ENCODE data around the gene CMTM4. TPM values are rescaled to one million over a fixed set of nuclear protein-coding genes. Genes with fewer than 3 reads are reported as not detected.
A peak's percentile ranks its signal among the peaks of the same experiment; 100 is the strongest.
"Not testable (repeated sequence)": the region's sequence is repeated elsewhere in the genome, so short reads cannot be mapped to it uniquely, and the experiment has no call there.

Gene CMTM4
- total RNA-seq, 2 experiments from 2014 or later, result 4.6 to 4.7 TPM

DNA sequence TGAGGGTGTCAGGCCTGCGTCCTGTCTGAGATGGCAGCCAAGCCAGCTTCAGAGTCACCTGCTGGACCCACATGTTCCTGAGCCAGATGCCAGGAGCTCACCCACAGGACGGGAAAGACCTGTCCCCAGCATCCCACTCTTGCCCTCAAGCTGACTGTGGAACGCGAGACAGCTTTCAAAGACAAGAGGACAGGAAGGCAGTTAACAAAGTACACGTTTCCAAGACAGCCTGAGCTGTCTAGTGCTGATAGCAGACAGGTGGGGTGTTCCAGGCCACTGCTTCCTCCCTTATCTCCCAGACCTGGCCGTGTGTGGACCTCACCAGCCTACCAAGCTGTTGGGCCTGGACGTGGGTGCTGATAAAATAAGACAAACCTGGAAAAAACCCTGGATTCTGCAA, 78.8 kb downstream of the CMTM4 start:
- no peaks in the 10 kb centered on the region for H3K27me3 Mint-ChIP-seq (ENCODE audit: low read depth)
- H3K27ac Mint-ChIP-seq, result no peak overlapping the region
- H3K4me1 Mint-ChIP-seq (ENCODE audit: low read depth), result peaks cover 2% of the 10 kb centered on the region
- CTCF ChIA-PET, result interaction anchor here (1.3 to 2.6 kb wide), 2 partner anchors 9 to 11 kb away, joined by 3 to 10 read pairs; no protein-coding TSS in a partner anchor
- H3K36me3 Mint-ChIP-seq (ENCODE audit: low read depth), result peaks cover under 1% of the 10 kb centered on the region
- H3K9me3 Mint-ChIP-seq, result no peaks in the 10 kb centered on the region
- H3K4me3 Mint-ChIP-seq, result no peak overlapping the region
- intact Hi-C loops (cut with micrococcal nuclease), result no loop called here
- no peak for DNase-seq

DNA sequence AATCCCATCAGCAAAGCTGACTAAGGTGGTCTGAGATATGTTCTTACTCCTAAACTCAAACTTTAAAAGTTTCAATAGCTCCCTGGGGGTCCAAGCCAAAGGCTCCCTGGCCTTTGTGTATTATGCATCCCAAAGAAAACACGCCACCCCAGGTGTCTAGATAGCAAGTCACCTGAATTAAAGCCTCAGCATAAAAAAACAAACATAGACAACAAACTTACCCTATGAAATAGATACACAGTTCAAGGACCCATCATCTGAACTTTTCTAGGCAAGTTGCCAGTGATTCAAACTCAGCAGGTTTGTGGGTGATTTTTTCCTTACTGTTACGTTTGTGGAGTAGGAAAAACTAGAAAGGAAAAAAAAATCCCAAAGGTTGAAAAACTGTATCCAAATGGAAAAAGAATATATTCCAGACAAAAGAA, 79.5 kb downstream of the CMTM4 start:
- H3K4me3 Mint-ChIP-seq, result no peak overlapping the region
- H3K27ac Mint-ChIP-seq, result no peak overlapping the region
- CTCF ChIA-PET, result interaction anchor here (1.3 to 2.6 kb wide), 2 partner anchors 8 to 11 kb away, joined by 3 to 10 read pairs; no protein-coding TSS in a partner anchor
- no peaks in the 10 kb centered on the region for H3K9me3 Mint-ChIP-seq
- intact Hi-C loops (cut with micrococcal nuclease), result no loop called here
- H3K27me3 Mint-ChIP-seq (ENCODE audit: low read depth), result no peaks in the 10 kb centered on the region
- H3K36me3 Mint-ChIP-seq (ENCODE audit: low read depth), result peaks cover 3% of the 10 kb centered on the region
- DNase-seq, result no peak
- peaks cover 2% of the 10 kb centered on the region for H3K4me1 Mint-ChIP-seq (ENCODE audit: low read depth)

DNA sequence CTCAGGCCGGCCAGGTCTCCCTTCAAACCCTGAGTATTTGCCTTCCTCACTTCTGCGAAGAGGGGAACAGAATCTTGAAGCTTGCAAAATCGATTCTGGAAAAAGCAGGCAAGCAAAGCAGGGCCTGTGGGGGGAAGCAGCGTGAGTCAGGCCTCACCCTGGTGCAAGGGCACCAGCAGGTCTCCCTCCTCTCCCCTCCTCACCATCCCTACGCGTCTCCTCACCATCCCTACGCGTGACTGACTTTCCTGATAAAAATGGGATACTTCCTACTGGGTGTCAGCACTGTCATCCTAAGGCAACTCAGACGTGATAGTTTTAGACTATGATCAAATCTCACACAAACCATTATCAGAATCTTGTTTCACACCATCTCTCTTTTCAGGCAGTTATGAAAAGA, 80.0 kb downstream of the CMTM4 start:
- no peaks in the 10 kb centered on the region for H3K9me3 Mint-ChIP-seq

DNA sequence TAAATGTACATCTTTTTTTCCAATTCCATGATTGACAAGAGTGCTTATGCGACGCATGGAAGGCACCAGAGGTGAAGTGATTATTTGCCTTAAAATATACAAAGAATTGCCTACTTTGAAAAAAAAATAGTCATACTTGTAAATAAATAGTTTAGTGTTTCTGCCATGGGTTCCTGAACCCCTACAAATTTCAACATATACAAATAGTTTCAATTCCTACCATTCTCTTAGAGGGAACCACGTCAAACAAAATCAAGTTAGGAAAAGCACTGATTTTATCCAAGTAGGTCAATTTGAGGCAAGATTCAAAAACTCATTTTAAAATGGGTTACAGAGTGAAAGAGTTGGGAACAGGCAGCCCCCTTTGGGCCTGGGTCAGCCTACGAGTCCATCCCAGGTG, 80.4 kb downstream of the CMTM4 start:
- Mint-ChIP-seq H3K27ac (no peak overlapping the region), H3K9me3 (no peaks in the 10 kb centered on the region), H3K4me1 (ENCODE audit: low read depth) (peaks cover 2% of the 10 kb centered on the region), H3K27me3 (ENCODE audit: low read depth) (no peaks in the 10 kb centered on the region), H3K36me3 (ENCODE audit: low read depth) (peaks cover 8% of the 10 kb centered on the region), H3K4me3 (no peak overlapping the region)
- CTCF ChIA-PET, result no interaction called here
- DNase-seq, result no peak
- intact Hi-C loops (cut with micrococcal nuclease), result no loop called here

More for the DNA sequence above, 80.0 kb downstream of the CMTM4 start:
- H3K27ac Mint-ChIP-seq, result no peak overlapping the region
- peaks cover 2% of the 10 kb centered on the region for H3K4me1 Mint-ChIP-seq (ENCODE audit: low read depth)
- no peak overlapping the region for H3K4me3 Mint-ChIP-seq
- CTCF ChIA-PET, result interaction anchor here (1.3 to 2.6 kb wide), 2 partner anchors 8 to 10 kb away, joined by 3 to 10 read pairs; no protein-coding TSS in a partner anchor
- H3K36me3 Mint-ChIP-seq (ENCODE audit: low read depth), result peaks cover 4% of the 10 kb centered on the region
- intact Hi-C loops (cut with micrococcal nuclease), result no loop called here
- DNase-seq, result no peak
- no peaks in the 10 kb centered on the region for H3K27me3 Mint-ChIP-seq (ENCODE audit: low read depth)

DNA sequence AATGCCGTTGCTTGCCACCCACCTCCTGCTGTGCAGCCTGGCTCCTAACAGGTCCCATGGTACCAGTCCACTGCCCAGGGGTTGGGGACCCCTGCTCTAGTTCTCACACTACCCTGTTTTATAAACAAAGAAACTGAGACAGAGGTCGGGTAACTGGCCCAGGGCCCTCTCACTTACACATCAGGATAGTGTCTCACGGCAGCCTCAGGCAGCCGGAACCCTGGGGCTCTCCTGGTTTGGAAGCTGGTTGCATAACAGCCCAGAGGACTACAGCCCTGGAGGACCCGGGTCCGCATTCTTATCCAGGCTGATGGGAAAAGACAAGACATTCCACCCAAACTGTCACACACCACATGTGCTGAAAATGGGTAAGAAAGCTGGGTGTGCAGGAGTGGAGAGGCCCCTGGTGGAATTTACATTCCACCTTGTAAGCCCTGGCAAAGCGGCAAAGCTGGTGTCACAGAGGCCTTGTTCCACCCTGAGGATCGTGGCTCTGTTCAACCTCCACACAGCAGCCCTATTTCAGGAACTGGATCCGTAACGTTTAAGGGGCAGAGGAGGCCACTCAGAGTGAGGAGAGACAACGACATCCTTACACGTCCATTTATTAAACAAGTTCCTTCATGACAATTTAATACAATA, 82.3 kb downstream of the CMTM4 start:
- CTCF ChIA-PET, result interaction anchor here (1.0 kb wide), 1 partner anchor 51 kb away, joined by 3 read pairs; no protein-coding TSS in a partner anchor
- Mint-ChIP-seq H3K4me1 (ENCODE audit: low read depth) (no peaks in the 10 kb centered on the region), H3K36me3 (ENCODE audit: low read depth) (peaks cover 15% of the 10 kb centered on the region), H3K27me3 (ENCODE audit: low read depth) (no peaks in the 10 kb centered on the region), H3K9me3 (no peaks in the 10 kb centered on the region), H3K4me3 (no peak overlapping the region), H3K27ac (no peak overlapping the region)
- intact Hi-C loops (cut with micrococcal nuclease), result no loop called here
- DNase-seq, result no peak

DNA sequence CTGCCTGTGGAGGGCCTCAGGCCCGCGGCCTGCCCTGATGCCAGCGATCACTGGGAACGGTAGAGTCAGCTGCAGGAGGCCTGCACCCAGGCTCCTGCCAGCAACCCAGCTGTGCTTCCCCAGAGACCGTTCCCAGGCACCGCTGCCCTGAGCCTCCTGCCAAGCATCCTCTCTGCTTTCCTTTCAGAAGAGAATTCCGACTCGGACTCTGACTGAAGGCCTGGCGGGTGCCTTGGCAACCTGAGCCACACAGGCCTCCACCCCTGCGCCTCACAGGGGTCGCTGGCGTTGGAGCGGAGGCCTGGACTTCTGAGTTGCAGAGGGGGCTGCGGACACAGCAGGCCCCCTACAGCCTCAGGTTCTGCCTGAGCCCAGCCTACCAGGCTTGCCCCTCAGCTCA, 84.1 kb downstream of the CMTM4 start:
- no peak overlapping the region for H3K4me3 Mint-ChIP-seq
- H3K27ac Mint-ChIP-seq, result no peak overlapping the region
- no peaks in the 10 kb centered on the region for H3K27me3 Mint-ChIP-seq (ENCODE audit: low read depth)
- peaks cover 16% of the 10 kb centered on the region for H3K36me3 Mint-ChIP-seq (ENCODE audit: low read depth)
- CTCF ChIA-PET, result no interaction called here
- intact Hi-C loops (cut with micrococcal nuclease), result no loop called here
- DNase-seq, result no peak
- peaks cover 11% of the 10 kb centered on the region for H3K4me1 Mint-ChIP-seq (ENCODE audit: low read depth)
- H3K9me3 Mint-ChIP-seq, result no peaks in the 10 kb centered on the region

DNA sequence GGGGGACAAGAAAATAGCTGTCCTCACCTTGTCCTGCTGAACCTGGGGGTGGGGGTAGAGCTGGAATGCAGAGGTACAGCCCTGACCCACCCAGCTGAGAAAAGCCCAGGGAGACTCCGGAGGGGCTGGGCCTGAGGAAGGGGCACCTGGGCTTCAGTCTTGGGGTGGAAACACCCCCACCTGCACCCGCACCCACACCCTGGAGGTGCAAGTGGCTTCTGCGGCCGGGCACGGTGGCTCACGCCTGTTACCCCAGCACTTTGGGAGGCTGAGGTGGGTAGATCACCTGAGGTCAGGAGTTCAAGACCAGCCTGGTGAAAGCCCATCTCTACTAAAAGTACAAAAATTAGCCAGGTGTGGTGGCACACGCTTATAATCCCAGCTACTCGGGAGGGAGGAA, 84.6 kb downstream of the CMTM4 start:
- H3K27ac Mint-ChIP-seq; H3K9me3 Mint-ChIP-seq; DNase-seq; intact Hi-C loops (cut with micrococcal nuclease); H3K4me3 Mint-ChIP-seq; CTCF ChIA-PET; H3K27me3 Mint-ChIP-seq (ENCODE audit: low read depth): not testable (repeated sequence)
- H3K36me3 Mint-ChIP-seq (ENCODE audit: low read depth), result peaks cover 16% of the 10 kb centered on the region
- H3K4me1 Mint-ChIP-seq (ENCODE audit: low read depth), result peaks cover 17% of the 10 kb centered on the region

DNA sequence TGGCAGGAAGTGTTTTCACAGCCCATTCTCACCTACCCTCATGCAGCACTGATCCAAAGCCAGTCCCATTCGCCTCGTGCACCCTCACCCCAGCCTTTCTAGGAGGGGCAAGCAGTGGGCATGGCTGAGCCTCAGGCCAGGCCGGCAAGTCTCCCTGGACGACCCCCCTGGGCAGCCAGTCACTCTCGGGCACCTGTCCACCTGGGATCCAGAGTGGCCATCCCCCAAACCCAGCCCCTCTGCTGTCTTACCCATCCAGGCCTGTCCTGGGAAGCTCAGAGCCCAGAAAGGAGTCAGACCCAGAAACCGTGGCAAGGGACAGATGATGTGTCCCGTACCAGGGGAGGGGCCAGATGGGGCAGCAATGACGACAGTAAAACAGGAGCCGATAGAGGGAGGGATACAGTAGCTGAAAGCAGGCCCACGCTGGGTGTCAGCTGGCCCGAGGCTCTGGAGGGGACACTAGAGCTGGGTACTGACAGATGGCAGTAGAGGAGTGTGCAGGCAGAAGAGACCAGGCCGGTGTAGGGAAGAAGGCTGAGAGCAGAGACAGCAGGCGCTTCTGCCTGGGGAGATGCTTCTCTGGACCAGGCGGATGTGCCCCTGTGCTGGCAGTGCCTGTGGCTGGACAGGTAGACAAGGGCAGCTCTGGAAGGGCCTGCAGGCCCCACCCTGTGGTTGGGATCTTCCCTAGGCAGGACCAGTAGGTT, 86.3 kb downstream of the CMTM4 start:
- DNase-seq, result no peak
- Mint-ChIP-seq H3K4me1 (ENCODE audit: low read depth) (peaks cover 27% of the 10 kb centered on the region), H3K27me3 (ENCODE audit: low read depth) (no peaks in the 10 kb centered on the region), H3K4me3 (no peak overlapping the region), H3K27ac (no peak overlapping the region), H3K9me3 (no peaks in the 10 kb centered on the region), H3K36me3 (ENCODE audit: low read depth) (peaks cover 16% of the 10 kb centered on the region)
- CTCF ChIA-PET, result interaction anchor here (0.6 to 2.0 kb wide), 4 partner anchors 10 to 260 kb away, joined by 3 to 8 read pairs (median 4); partner anchors contain the start of gene NAE1
- intact Hi-C loops (cut with micrococcal nuclease), result no loop called here

DNA sequence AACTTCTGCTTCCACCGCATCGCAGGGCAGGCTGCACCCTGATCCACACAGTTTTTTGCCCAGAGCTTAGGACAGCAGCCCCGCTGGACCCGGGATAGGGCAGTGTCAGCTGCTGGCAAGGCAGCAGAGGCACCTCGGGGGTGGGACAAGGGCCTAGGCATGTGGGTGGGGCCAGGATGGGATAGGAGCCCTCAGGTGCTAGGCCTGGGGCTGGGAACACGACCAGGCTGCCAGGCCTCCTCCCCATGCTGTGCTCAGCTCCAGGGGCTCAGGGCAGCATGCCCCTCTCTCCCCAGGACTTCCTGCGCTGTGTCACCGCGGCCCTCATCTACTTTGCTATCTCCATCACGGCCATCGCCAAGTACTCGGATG, 87.4 kb downstream of the CMTM4 start:
- H3K36me3 Mint-ChIP-seq (ENCODE audit: low read depth), result peaks cover 16% of the 10 kb centered on the region
- DNase-seq, result no peak
- no peaks in the 10 kb centered on the region for H3K9me3 Mint-ChIP-seq
- CTCF ChIA-PET, result interaction anchor here (0.8 to 3.4 kb wide), 29 partner anchors 9 to 264 kb away, joined by 3 to 17 read pairs (median 4); partner anchors contain the start of genes CKLF and NAE1
- peaks cover 27% of the 10 kb centered on the region for H3K4me1 Mint-ChIP-seq (ENCODE audit: low read depth)
- intact Hi-C loops (cut with micrococcal nuclease), result no loop called here
- H3K27me3 Mint-ChIP-seq (ENCODE audit: low read depth), result no peaks in the 10 kb centered on the region
- H3K27ac Mint-ChIP-seq, result no peak overlapping the region
- H3K4me3 Mint-ChIP-seq, result no peak overlapping the region

DNA sequence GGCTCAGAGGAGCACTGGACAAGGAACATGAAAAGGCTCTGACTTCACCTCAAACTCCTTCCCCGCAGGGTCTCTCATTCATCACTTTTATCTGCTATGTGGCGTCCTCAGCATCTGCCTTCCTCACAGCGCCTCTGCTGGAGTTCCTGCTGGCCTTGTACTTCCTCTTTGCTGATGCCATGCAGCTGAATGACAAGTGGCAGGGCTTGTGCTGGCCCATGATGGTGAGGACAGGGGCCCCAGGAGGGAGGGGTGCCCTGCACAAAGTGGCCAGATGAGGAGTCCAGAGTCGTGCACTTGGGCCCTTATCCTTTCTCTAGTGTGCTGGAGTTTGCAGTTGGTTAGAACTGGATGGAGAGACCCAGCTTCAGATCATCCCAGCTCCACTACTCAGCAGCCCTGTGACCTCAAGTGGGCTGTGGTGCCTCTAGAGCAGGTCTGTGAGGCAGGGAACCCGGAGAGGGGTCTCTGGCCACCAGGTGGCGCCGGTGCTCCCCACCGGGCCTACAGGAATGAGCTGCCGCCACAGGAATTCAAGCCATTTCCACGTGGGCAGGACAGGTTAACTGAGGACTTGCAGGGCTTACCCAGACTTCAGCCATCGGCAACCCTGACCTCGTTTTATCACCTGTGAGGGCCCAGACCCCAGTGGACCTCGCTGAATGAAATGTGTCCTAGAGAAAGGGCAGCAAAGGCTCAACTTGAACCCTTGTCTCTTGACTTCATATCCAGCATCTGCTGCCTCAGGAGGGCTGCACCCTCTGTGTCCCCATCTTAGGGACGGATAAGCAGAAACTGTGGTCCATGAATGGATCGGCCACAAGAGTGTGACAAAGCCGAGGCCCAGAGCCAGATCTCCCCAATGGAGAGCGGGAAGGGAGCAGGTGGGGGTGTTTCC, 88.1 kb downstream of the CMTM4 start:
- Mint-ChIP-seq H3K27ac (no peak overlapping the region), H3K4me1 (ENCODE audit: low read depth) (peaks cover 33% of the 10 kb centered on the region), H3K4me3 (no peak overlapping the region), H3K27me3 (ENCODE audit: low read depth) (no peaks in the 10 kb centered on the region), H3K36me3 (ENCODE audit: low read depth) (peaks cover 16% of the 10 kb centered on the region), H3K9me3 (no peaks in the 10 kb centered on the region)
- CTCF ChIA-PET, result interaction anchor here (0.8 to 3.4 kb wide), 41 partner anchors 9 to 264 kb away, joined by 3 to 17 read pairs (median 4); partner anchors contain the start of genes CKLF, CMTM1, NAE1 and TK2
- intact Hi-C loops (cut with micrococcal nuclease), result loop anchor here (1.0 kb wide), 6 partner anchors 43 to 265 kb away; partner anchors contain the start of genes CMTM4 and DYNC1LI2
- DNase-seq, result peak; percentile 89

DNA sequence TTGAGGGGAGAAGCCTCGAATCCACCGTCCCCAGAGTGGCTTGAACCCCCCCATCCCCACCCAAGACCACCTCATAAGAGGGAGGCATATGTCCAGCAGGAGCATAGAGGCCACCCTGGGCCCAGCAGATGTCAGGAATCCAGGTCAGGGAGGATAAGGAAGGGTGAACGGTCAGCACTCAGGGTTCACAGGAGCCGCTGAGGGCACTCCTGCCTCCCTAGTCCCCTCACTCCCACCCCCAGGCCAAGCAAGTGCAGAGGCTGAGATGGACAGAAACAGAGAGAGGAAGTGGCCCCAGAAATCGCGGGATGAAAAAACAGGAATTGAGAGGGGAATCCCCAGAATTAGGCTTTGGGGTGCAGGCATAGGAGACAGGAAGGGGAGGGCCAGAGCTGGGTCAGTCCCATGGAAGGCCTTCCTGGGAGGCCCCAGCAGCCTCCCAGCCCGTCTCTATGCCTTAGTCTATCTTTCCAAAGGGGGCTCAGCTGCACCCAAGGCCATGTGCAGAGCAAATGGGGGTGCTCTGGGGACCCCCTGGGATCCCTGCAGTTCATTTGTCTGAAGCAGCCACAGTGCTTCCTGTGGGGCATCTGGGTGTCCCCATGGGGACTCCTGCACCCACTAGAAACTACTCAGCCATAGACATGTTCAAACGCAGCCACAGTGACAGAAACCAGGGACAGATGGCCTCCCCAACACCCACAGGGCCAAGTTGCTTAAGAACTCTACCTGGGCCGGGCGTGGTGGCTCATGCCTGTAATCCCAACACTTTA, 90.4 kb downstream of the CMTM4 start:
- Mint-ChIP-seq H3K36me3 (ENCODE audit: low read depth) (peaks cover 9% of the 10 kb centered on the region), H3K4me1 (ENCODE audit: low read depth) (peaks cover 33% of the 10 kb centered on the region), H3K27me3 (ENCODE audit: low read depth) (no peaks in the 10 kb centered on the region), H3K27ac (peak overlapping the region; percentile 24), H3K4me3 (peak overlapping the region; percentile 74), H3K9me3 (peaks cover 5% of the 10 kb centered on the region)
- intact Hi-C loops (cut with micrococcal nuclease), result loop anchor here (1.0 kb wide), 2 partner anchors 16 to 44 kb away; no protein-coding TSS in a partner anchor
- DNase-seq, result peak; percentile 46
- CTCF ChIA-PET, result interaction anchor here (0.8 to 3.4 kb wide), 3 partner anchors 11 to 201 kb away, joined by 3 to 17 read pairs (median 6); no protein-coding TSS in a partner anchor
